Measurements from ENCODE around the gene GABRR3.

The GABRR3 gene

DNA sequence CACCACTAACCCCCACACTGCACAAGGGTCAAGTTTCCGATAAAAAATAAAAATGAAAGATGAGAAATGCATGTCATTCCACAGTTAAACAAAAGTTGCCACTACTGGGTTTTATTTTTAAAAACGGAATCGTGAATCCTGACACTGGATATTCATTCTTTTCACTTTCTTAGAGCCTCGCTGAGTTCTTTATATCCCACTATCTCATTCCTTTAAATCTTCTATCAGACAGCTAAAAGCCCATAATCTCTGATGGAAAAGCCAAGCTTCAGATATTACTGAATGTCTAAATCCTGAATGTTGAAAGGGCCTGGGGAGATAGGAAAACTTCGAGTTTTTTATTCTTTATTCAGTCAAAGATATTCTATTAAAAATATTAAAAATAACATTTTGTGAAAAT, 74.6 kb downstream of the GABRR3 start:
- no peak for DNase-seq (ENCODE audit: extremely low read depth, low read depth)
- TF ChIP-seq, protein P1, sequence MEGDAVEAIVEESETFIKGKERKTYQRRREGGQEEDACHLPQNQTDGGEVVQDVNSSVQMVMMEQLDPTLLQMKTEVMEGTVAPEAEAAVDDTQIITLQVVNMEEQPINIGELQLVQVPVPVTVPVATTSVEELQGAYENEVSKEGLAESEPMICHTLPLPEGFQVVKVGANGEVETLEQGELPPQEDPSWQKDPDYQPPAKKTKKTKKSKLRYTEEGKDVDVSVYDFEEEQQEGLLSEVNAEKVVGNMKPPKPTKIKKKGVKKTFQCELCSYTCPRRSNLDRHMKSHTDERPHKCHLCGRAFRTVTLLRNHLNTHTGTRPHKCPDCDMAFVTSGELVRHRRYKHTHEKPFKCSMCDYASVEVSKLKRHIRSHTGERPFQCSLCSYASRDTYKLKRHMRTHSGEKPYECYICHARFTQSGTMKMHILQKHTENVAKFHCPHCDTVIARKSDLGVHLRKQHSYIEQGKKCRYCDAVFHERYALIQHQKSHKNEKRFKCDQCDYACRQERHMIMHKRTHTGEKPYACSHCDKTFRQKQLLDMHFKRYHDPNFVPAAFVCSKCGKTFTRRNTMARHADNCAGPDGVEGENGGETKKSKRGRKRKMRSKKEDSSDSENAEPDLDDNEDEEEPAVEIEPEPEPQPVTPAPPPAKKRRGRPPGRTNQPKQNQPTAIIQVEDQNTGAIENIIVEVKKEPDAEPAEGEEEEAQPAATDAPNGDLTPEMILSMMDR (IDR thresholded peaks at IDR 0.05; ENCODE audit: low read depth, low read length, missing control alignments) = no peak
- no peak overlapping the region for H3K4me3 ChIP-seq (replicated peaks; ENCODE audit: low read depth, low read length)

- DNase-seq (ENCODE audit: extremely low read depth, low read depth) = no peak
- no peak overlapping the region for H3K4me3 ChIP-seq (replicated peaks; ENCODE audit: low read depth, low read length)
- TF ChIP-seq, protein P1 (IDR thresholded peaks at IDR 0.05; ENCODE audit: low read depth, low read length, missing control alignments) = no peak
These were observed 75.2 kb downstream of the GABRR3 start for GRCh38 chr3:97959872-97960271.

GRCh38 chr3:97958796-97959195, 76.3 kb downstream of the GABRR3 start:
- TF ChIP-seq, protein P1 (IDR thresholded peaks at IDR 0.05; ENCODE audit: low read depth, low read length, missing control alignments) = no peak

GRCh38 chr3:97958396-97958795, 76.7 kb downstream of the GABRR3 start:
- no peak overlapping the region for H3K4me3 ChIP-seq (replicated peaks; ENCODE audit: low read depth, low read length)
- no peak for DNase-seq (ENCODE audit: extremely low read depth, low read depth)
- TF ChIP-seq, protein P1 (IDR thresholded peaks at IDR 0.05; ENCODE audit: low read depth, low read length, missing control alignments) = no peak

More at GRCh38 chr3:97958796-97959195, 76.3 kb downstream of the GABRR3 start:
- no peak overlapping the region for H3K4me3 ChIP-seq (replicated peaks; ENCODE audit: low read depth, low read length)
- no peak for DNase-seq (ENCODE audit: extremely low read depth, low read depth)

DNA sequence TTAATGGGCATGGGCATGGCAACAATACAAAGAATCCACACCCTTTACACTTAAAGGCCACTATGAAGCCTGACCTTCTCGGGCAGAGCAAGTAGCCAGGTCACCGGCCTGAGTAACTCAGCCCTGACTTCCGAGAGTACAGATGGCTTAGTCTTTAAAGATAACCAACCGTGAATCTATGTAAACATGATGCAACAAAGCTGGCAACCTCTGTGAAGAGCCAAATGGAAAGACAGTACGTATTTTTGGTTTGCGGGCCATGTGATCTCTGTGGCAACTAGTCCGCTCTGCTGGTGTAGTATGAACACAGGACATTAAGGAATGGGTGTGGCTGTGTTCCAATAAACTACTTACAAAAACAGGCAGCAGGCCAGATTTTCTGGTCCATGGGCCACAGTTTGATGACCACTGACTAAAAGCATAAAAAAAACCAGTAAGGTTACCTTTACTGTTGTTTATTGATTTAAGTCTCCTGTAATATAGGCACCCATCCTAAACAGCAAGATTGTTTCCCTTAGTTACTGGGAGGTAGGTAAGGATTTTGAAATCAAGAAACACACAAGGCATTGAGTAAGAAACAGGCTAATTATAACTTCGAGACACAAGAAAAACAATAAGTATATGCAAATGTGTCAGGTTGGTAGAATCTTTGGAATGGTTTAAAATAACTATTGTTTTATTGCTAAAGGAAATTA, 77.4 kb downstream of the GABRR3 start:
- TF ChIP-seq, protein P1 (IDR thresholded peaks at IDR 0.05; ENCODE audit: low read depth, low read length, missing control alignments) = no peak
- no peak overlapping the region for H3K4me3 ChIP-seq (replicated peaks; ENCODE audit: low read depth, low read length)
- DNase-seq (ENCODE audit: extremely low read depth, low read depth) = no peak

- DNase-seq (ENCODE audit: extremely low read depth, low read depth) = no peak
- TF ChIP-seq, protein P1 (IDR thresholded peaks at IDR 0.05; ENCODE audit: low read depth, low read length, missing control alignments) = no peak
- no peak overlapping the region for H3K4me3 ChIP-seq (replicated peaks; ENCODE audit: low read depth, low read length)
These were observed 79.1 kb downstream of the GABRR3 start for GRCh38 chr3:97956051-97956450.

Data from HFF-Myc (cell line).